ENCODE data around the gene ERCC4.
A peak's percentile ranks its signal among the peaks of the same experiment; 100 is the strongest.
"Not testable (repeated sequence)": the region's sequence is repeated elsewhere in the genome, so short reads cannot be mapped to it uniquely, and the experiment has no call there.

Gene ERCC4

DNA sequence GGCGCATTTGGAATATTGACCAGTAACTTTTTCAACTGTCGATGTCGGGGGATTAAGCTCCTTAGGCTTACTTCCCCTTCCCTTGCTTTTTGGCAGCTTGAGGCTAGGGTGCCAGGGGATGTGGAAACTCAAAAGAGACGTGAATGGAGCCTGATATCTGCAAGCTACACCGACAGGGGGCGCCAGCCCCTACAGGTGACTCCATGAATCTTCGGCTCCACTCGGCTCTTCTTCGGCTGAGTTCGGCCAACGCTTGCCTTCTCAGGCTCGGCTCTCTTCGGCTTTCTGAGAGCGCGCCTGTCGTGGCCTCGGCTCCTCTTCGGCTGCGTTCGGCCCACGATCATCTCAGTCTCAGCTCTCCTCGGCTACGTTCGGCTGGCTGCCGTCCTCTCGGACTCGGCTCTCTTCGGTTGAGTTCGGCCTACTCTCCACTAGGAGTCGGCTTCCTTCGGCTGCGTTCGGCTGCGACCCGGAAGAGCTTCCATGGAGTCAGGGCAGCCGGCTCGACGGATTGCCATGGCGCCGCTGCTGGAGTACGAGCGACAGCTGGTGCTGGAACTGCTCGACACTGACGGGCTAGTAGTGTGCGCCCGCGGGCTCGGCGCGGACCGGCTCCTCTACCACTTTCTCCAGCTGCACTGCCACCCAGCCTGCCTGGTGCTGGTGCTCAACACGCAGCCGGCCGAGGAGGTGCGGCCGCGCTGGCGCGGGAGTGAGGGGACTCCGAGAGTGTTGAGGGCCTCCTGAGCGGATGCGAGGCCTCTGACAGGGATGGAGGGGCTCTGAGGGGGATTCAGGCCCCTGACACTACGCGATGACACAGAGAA, at the start of gene ERCC4:
TSS of gene ERCC4 (plus strand) at position 472 of the 827 bp plus-strand sequence. CDS start at position 484, 12 bp downstream.
- peak; percentile 100 for DNase-seq (ENCODE audit: low read depth)

GRCh38 chr16:13873835-13874438, 46.0 kb upstream of the ERCC4 start:
- DNase-seq (ENCODE audit: low read depth) = no peak

GRCh38 chr16:13875614-13876284, 44.2 kb upstream of the ERCC4 start:
- no peak for DNase-seq (ENCODE audit: low read depth)

GRCh38 chr16:13883276-13883675, 36.7 kb upstream of the ERCC4 start:
- no peak for DNase-seq (ENCODE audit: low read depth)

- DNase-seq (ENCODE audit: low read depth) = no peak
These were observed 36.1 kb upstream of the ERCC4 start for GRCh38 chr16:13883881-13884280.

- no peak for DNase-seq (ENCODE audit: low read depth)
These were observed 34.3 kb upstream of the ERCC4 start for GRCh38 chr16:13885700-13886099.

DNA sequence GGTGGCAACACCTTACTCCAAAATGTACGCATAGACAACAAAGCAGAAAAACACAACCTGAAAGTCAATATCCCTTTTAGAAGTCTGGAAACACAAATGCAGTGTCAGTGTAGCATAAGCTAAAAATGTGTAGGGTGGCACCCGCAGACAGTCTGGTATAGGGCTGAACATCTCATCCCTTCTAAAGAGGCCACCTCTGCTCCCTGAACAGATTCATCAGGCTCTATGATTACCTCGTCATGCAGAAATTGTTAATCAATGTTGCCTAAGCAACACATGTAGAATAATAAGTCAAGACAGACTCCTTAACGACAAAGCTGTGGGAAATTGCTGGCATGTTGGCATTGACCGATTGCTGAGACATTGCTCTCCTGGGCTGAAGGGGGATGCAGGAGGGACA, 33.3 kb upstream of the ERCC4 start:
- DNase-seq (ENCODE audit: low read depth) = no peak

DNA sequence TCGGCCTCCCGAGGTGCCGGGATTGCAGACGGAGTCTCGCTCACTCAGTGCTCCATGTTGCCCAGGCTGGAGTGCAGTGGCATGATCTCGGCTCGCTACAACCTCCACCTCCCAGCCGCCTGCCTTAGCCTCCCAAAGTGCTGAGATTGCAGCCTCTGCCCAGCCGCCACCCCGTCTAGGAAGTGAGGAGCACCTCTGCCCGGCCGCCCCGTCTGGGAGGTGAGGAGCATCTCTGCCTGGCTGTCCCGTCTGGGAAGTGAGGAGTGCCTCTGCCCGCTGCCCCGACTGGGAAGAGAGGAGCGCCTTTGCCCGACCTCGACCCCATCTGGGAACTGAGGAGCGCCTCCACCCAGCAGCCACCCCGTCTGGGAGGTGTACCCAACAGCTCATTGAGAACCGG, 30.6 kb upstream of the ERCC4 start:
- DNase-seq (ENCODE audit: low read depth) = not testable (repeated sequence)

DNA sequence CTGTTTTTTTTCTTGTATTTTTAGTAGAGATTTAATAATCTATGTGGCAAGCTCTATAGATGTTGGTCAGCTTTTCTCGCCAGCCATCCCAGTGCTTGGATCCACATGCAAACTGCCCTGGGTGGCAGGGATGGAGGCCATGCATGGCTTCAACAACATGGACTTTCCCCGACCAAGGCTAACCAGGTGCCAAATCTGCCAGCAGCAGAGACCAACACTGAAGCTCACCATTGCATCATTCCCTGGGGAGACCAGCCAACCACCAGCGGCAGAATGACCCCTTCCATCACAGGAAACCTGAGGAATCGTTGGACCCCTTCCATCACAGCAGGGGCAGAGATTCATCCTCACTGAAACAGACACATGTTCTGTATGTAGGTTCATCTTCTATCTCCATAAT, 27.7 kb upstream of the ERCC4 start:
- DNase-seq (ENCODE audit: low read depth) = no peak

- no peak for DNase-seq (ENCODE audit: low read depth)
These were observed 24.4 kb upstream of the ERCC4 start for GRCh38 chr16:13895516-13895915.

- no peak for DNase-seq (ENCODE audit: low read depth)
These were observed 23.3 kb upstream of the ERCC4 start for GRCh38 chr16:13896543-13897182.

DNA sequence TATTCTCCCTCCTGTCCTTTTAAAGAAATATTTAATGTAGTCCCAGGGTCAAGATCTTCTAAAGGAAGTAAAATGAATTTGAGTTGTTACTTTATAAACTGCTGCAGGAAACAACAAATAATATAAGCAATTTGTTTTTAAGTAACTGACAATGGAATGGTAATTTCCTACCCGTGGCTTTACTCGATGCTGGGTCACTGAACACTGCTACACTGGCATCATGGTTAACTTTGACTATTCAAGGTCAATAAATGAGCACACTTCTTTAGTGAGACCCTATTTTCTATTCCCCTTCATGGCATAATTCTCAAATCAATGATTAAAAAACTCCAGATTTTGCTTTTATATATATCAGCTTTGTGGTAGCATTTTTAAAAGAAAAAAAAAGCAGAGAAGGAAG, 22.1 kb upstream of the ERCC4 start:
- no peak for DNase-seq (ENCODE audit: low read depth)

- DNase-seq (ENCODE audit: low read depth) = no peak
These were observed 21.7 kb upstream of the ERCC4 start for GRCh38 chr16:13898233-13898632.

DNA sequence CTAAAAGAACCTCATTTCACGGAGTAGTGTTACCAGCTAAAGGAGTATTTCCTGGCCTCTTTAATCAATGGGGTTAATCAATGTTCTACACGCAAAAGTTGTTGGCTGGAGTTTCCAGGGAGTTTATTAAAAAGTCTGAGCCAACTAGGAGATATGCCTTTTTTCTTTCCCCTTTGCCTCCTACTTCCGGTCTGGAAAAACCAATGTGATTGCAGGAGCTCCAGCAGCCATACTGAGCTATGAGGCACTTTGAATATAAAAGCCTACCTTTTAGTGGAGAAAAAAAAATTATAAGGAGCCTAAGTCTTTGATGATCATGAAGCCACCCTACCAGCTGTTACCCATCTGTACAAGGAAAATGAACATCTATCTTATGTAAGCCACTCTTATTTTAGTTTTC, 17.9 kb upstream of the ERCC4 start:
- DNase-seq (ENCODE audit: low read depth) = no peak

DNA sequence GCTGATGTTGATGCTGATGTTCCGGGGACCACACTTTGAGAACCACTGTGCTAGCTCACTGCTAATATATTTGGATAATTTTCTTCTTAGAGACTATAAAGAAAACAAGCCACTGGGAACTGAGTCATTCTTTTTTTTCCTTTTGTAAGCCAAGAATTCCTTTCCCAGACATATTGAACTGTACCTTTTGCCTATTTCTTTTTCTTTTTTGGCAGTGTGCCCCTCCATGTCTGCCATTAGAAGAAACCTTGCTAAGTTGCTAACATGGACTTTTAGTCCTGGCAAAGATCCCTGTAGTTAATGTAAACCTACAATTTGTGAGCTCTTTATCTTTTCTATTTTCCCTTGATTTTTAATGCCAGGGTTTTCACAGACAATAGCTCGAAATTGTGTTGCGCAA, 17.3 kb upstream of the ERCC4 start:
- no peak for DNase-seq (ENCODE audit: low read depth)

DNA sequence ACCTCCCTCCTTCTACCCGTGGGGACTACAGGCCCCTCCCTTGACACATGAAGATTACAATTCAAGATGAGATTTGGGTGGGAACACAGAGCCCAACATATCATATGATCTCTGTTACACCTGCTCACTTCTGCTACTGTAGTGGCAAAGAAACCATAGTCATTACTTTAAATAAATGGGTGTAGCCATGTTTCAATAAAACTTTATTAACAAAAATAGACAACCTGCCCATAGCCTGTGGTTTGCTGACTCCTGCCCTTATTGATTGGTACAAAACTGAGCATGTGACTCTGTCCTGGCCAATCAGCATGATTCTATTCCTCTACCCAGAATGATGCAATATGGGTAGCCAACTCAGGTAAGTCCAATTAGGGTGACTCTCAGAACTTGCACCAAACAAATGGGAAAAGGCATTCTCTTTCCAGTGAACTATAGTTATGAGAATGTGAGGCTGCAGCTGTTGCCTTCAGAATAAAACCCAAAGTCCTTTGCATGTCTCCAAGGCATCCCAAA, 15.7 kb upstream of the ERCC4 start:
- no peak for DNase-seq (ENCODE audit: low read depth)

- not testable (repeated sequence) for DNase-seq (ENCODE audit: low read depth)
These were observed 15.1 kb upstream of the ERCC4 start for GRCh38 chr16:13904822-13905221.

DNA sequence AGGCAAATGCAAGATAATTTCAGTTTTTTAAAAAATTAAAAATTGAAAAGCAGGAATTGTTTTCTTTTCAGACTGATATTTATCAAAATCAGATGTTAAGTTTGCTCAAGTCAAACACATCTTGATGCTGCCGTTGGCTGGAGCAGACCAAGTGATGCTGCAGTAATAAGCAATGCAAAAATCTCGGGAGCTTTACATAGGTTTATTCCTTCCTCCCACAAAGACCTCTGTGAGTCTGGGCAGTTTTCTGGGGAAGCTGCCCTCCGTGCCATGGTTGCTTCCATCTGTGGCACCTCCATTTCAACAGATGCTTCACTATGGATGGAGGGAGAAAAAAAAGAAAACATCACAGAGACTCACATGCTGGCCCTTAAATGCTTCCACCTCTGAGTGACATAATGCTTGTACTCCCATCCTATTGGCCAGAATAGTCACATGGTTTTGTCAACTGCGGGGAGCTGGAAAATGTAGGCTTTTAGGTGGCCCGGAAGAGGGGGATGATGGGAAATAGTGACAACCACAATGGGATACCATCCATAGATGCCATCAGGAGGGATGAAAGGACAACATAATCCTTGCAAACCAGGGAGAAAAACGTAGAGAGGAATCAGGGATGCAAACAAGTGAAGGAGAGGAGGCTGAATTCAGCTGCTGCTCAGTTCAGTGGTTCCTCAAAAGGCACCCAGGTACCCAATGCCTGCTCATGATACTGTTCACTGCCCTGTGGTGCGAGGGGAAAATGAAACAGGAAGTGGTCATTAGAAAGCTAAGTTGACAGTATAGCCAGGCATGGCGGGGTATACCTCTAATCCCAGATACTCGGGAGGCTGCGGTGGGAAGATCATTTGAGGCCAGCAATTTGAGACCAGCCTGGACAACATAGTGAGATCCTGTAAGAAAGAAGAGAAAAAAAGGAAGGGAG, 13.5 kb upstream of the ERCC4 start:
- DNase-seq (ENCODE audit: low read depth) = no peak

DNA sequence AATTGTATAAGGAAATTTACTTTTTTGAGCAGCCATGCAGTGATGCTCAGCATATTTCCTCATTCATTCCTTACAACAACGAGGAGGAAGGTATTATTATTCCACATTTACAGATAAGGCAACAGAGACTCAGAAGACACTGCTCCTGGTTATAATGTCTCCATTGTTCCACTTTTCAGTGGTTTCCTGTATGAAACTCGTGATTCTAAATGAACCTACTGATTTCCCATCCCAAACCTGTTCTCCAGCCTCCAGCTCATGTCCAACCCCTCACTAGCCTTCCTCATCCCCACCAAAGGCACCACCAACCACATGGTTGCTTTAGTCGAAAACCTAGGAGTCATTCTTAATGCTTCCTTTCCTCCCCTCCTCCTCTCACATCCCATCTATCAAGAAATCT, 12.5 kb upstream of the ERCC4 start:
- no peak for DNase-seq (ENCODE audit: low read depth)

GRCh38 chr16:13909069-13909468, 10.9 kb upstream of the ERCC4 start:
- no peak for DNase-seq (ENCODE audit: low read depth)

DNA sequence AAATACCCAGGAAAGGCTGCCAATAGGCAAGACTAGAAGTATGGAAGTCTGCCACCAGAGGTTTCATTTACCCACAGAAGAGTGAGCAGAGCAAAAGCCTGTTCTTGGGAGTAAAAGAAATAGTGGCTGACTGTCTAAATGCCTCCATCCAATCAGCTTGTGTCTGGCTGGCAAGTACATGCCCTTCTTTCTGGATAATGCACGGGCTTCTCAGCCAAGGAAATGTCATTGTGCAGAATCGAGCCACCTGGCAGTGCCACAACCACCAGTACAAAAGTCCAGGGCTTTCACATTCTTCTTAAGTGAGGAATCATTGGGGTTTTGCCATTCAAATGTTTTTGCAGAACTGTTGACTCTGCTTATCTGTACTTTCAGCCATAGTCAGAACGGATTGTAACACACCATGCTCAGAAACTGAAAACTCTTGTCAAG, 10.1 kb upstream of the ERCC4 start:
- no peak for DNase-seq (ENCODE audit: low read depth)
